HG03354 (cell line): ENCODE data around the gene CD300C.
"Not testable (repeated sequence)": the region's sequence is repeated elsewhere in the genome, so short reads cannot be mapped to it uniquely, and the experiment has no call there.

Experiments
- ATAC-seq: cut with Tn5 transposase; IDR thresholded peaks from one replicate; pipeline ENCODE4 v1.9.1; 2021; ENCODE audit warnings: mild to moderate bottlenecking; ENCODE audit not compliant: unreplicated experiment, poor library complexity, severe bottlenecking

CD300C gene

GRCh38 chr17:74516561-74517328 is 29.2 kb downstream of the CD300C start:
- no peak for ATAC-seq

DNA sequence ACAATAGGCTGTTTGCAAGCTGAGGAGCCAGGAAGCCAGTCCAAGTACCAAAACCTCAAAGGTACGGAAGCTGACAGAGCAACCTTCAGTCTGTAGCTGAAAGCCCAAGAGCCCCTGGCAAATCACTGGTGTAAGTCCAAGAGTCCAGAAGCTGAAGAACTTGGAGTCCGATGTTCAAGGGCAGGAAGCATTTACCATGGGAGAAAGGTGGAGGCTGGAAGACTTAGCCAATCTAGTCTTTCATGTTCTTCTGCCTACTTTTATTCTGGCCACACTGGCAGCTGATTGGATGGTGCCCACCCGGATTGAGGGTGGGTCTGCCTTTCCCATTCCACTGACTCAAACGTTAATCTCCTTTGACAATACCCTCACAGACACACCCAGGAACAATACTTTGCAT is 30.0 kb downstream of the CD300C start:
- no peak for ATAC-seq

DNA sequence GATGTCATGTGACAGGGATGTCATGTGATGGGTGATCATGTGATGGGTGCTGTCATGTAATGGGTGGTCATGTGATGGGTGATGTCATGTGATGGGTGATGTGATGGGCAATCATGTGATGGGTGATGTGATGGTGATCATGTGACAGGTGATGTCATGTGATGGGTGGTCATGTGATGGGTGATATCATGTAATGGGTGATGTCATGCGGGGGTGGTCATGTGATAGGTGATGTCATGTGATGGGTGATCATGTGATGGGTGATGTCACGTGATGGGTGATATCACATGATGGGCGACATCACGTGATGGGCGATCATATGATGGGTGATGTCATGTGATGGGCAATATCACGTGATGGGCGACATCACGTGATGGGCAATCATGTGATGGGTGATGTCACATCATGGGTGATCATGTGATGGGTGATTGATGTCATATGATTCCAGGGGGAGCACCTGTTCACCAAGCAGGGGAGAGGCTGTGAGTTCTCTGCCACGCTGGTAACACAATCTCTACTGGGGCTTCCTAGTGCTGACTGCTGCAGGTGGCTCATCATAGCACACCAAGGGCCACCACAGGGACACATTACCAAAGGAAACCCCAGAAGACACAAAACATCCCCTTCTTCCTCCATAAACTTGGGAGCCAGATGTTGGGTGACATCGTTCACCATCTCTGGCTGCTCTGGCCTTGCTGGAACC is 31.1 kb downstream of the CD300C start:
- no peak for ATAC-seq

GRCh38 chr17:74513987-74514631 is 31.8 kb downstream of the CD300C start:
- no peak for ATAC-seq

DNA sequence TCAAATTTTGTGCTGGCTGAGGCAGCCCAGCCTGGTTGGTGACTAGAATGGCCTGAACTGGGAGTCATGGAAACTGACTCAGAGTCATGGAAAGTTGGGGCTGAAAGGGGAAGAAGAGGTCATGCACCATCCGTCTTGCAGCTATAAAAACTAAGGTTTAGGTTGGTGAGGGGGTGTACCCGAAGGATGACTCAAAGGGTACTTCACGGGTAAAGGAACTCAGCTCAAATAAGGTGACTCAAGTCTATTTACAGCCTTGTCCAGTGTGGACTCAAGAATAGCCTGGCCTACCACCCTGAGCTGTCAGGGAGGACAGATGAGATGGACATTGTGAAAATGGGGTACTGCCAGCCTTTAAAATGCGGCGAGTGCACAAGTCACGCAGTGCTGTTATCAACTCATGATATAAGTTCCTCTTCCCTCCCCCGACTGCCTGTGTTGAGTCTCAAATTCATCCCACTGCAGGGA is 33.3 kb downstream of the CD300C start:
- ATAC-seq = peak; percentile 62

DNA sequence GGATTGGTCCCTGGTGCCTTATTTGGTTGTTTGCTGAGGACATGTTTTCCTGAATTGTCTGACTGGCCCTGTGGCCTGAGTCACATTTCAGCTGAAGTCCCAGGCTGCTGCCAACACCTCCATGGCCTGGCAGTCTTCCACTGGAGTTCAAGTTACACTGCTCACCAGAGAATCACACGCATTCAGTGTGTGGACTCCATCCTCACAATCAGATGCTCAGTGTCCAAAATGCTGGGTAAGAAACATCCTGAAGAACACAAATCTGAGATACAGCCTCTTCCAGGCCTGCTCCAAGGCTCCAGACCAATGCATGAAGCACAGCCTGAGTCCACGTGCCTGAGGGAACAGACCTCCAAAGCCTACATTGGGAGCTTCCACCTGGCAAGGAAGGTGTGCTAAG is 33.9 kb downstream of the CD300C start:
- no peak for ATAC-seq

GRCh38 chr17:74508156-74508555 is 37.8 kb downstream of the CD300C start:
- no peak for ATAC-seq

GRCh38 chr17:74503949-74504348 is 42.0 kb downstream of the CD300C start:
- not testable (repeated sequence) for ATAC-seq

- ATAC-seq = no peak
Observed at GRCh38 chr17:74502861-74503260, 43.1 kb downstream of the CD300C start.

- no peak for ATAC-seq
Observed at GRCh38 chr17:74499992-74500391, 45.9 kb downstream of the CD300C start.

- no peak for ATAC-seq
Observed at GRCh38 chr17:74497471-74497870, 48.4 kb downstream of the CD300C start.

DNA sequence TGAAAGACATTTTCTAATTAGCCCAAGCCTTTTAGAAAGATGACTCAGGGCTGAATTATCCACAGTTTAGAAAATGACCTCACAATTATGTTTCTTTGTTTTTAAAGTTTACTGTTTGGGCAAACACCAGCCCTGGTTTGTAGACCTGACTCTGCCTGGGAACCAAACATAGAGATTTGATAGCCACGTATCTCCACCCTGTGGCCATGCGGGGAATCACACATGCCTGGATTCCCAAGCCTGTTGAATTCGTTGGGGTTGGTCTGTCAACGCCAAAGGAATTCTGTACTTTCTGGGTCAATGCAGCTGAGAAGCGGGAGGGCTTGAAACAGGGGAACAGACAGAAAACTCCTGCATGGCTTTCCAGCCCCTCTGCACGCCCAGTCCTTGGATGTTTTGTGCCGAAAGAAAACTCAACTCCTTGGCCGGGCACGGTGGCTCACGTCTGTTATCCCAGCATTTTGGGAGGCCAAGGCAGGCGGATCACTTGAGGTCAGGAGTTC is 52.5 kb downstream of the CD300C start:
- peak; percentile 57 for ATAC-seq

DNA sequence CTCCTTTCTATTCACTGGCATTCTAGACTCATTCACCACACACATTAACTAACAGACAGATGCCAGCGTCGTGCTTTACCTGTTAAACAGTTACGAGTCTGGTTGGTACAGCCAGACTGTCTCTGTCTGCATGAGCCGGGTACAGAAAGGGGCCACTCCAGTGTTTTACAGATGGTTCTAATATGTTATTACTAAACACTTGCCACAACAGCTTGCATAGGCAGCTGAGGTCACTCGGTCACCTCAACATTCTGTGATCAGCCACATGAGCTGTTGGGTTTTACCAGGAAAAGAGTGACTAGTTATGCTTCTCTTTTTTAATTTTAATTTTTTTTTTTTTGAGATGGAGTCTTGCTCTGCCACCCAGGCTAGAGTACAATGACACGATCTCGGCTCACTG is 54.3 kb downstream of the CD300C start:
- no peak for ATAC-seq
